RWPE2 (cell line): ENCODE measurements around the gene ALDH16A1.

ENCODE experiments used
- ATAC-seq: fragments of 200-7000 bp; cut with Tn5 transposase; 3 replicates; pipeline ENCODE4 v1.9.1; 2021; ENCODE audit warnings: low read depth
- DNase-seq: peaks from one replicate; pipeline ENCODE4 v3.0.0-alpha.2; 2020; ENCODE audit warnings: low spot score
- H3K27ac ChIP-seq: fragments of 450-650 bp; 2 replicates; pipeline ENCODE4 v1.5.1; 2017; ENCODE audit warnings: mild to moderate bottlenecking; ENCODE audit not compliant: poor library complexity, severe bottlenecking
- H3K27me3 ChIP-seq: fragments of 250-450 bp; sonication (Bioruptor Pico); 2 replicates; pipeline ENCODE4 v1.5.1; 2021; ENCODE audit warnings: mild to moderate bottlenecking, moderate library complexity; ENCODE audit not compliant: insufficient read depth, poor library complexity, severe bottlenecking
- H3K36me3 ChIP-seq: fragments of 250-450 bp; sonication (Bioruptor Pico); 2 replicates; pipeline ENCODE4 v1.5.1; 2020; ENCODE audit warnings: low read depth, mild to moderate bottlenecking, moderate library complexity
- H3K4me1 ChIP-seq: fragments of 250-450 bp; sonication (Bioruptor Pico); 2 replicates; pipeline ENCODE4 v1.5.1; 2021; ENCODE audit warnings: mild to moderate bottlenecking, moderate library complexity; ENCODE audit not compliant: insufficient read depth, poor library complexity, severe bottlenecking
- H3K4me3 ChIP-seq: fragments of 250-450 bp; sonication (Bioruptor Pico); 2 replicates; pipeline ENCODE4 v1.5.1; 2021; ENCODE audit warnings: mild to moderate bottlenecking, moderate library complexity; ENCODE audit not compliant: severe bottlenecking
- H3K9me3 ChIP-seq: fragments of 250-450 bp; sonication (Bioruptor Pico); 2 replicates; pipeline ENCODE4 v1.5.1; 2021; ENCODE audit warnings: mild to moderate bottlenecking, moderate library complexity; ENCODE audit not compliant: severe bottlenecking
- CTCF ChIP-seq: fragments of 450-650 bp; IDR thresholded peaks from one replicate; pipeline ENCODE4 v1.5.1; 2017; ENCODE audit warnings: mild to moderate bottlenecking, moderate library complexity; ENCODE audit not compliant: poor library complexity, severe bottlenecking

The ALDH16A1 gene

GRCh38 chr19:49415102-49415809, 37.8 kb upstream of the ALDH16A1 start:
- Histone ChIP-seq H3K36me3 (no peaks in the 10 kb centered on the region), H3K4me3 (no peak overlapping the region), H3K4me1 (no peaks in the 10 kb centered on the region), H3K27ac (no peak overlapping the region), H3K27me3 (peaks cover 24% of the 10 kb centered on the region), H3K9me3 (no peaks in the 10 kb centered on the region)
- DNase-seq (no peak), ATAC-seq (no peak)
- TF ChIP-seq CTCF: no peak

- Histone ChIP-seq H3K9me3 (no peaks in the 10 kb centered on the region), H3K4me3 (no peak overlapping the region), H3K4me1 (no peaks in the 10 kb centered on the region), H3K36me3 (no peaks in the 10 kb centered on the region), H3K27ac (no peak overlapping the region), H3K27me3 (peaks cover 29% of the 10 kb centered on the region)
- no peak for TF ChIP-seq CTCF
- DNase-seq (no peak), ATAC-seq (no peak)
Observed at GRCh38 chr19:49415810-49416200, 37.2 kb upstream of the ALDH16A1 start.

- Histone ChIP-seq H3K27me3 (peaks cover 41% of the 10 kb centered on the region), H3K4me1 (no peaks in the 10 kb centered on the region)
Observed at GRCh38 chr19:49417088-49417487, 35.9 kb upstream of the ALDH16A1 start.

GRCh38 chr19:49418511-49418910, 34.5 kb upstream of the ALDH16A1 start:
- no peaks in the 10 kb centered on the region for H3K4me1 ChIP-seq
- peaks cover 55% of the 10 kb centered on the region for H3K27me3 ChIP-seq
- no peak overlapping the region for H3K27ac ChIP-seq
- H3K4me3 ChIP-seq: no peak overlapping the region
- ATAC-seq (no peak), DNase-seq (no peak)
- no peaks in the 10 kb centered on the region for H3K36me3 ChIP-seq
- H3K9me3 ChIP-seq: no peaks in the 10 kb centered on the region
- no peak for TF ChIP-seq CTCF

More at GRCh38 chr19:49417088-49417487, 35.9 kb upstream of the ALDH16A1 start:
- no peak for DNase-seq
- TF ChIP-seq CTCF: no peak
- H3K36me3 ChIP-seq: no peaks in the 10 kb centered on the region
- H3K9me3 ChIP-seq: no peaks in the 10 kb centered on the region
- H3K4me3 ChIP-seq: no peak overlapping the region
- no peak for ATAC-seq
- no peak overlapping the region for H3K27ac ChIP-seq

GRCh38 chr19:49419173-49419572, 33.9 kb upstream of the ALDH16A1 start:
- no peak for TF ChIP-seq CTCF

More at GRCh38 chr19:49419173-49419572, 33.9 kb upstream of the ALDH16A1 start:
- Histone ChIP-seq H3K9me3 (no peaks in the 10 kb centered on the region), H3K4me1 (no peaks in the 10 kb centered on the region), H3K4me3 (no peak overlapping the region), H3K27me3 (peaks cover 61% of the 10 kb centered on the region), H3K36me3 (no peaks in the 10 kb centered on the region), H3K27ac (no peak overlapping the region)
- no peak for DNase-seq
- ATAC-seq: no peak
